ENCODE measurements around the gene ADAMTS12.

Gene ADAMTS12

DNA sequence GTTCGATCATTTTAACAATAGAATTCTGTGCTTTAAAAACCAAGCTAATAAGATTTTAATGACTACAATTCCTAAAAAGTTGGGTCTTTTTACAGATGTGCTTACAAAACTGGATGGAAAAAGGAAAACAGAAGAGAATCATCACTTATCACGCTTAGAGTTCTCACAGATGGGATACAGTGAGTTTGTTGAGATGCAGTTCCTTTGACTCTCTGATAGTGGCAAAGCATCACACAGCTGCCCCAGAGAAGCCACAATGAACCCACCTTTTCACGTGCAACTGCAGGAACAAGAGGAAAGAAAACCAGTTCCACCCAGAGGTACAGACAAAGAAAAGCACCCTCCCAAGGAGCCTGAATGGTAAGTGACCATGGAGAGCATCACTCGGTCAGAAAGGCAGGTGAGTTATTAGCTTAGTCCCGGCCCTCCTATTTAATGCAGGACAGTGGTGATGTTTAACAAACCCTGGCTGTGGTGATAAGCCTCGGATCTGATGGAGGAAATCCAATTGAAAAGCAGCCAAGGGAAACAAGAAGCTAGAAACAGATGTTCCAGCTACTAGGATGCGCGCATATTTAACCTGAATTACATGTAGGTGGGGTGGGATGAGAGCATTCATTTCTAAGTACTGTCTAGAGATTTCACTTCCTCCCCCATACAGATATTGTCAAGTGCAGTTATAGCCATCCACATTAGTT is 283.3 kb downstream of the ADAMTS12 start:
- Histone ChIP-seq H3K27ac (no peak overlapping the region), H3K9me3 (no peaks in the 10 kb centered on the region), H3K36me3 (no peaks in the 10 kb centered on the region), H3K4me3 (ENCODE audit: low read depth in 1 of 2, low read length in 1 of 2) (no peak overlapping the region), H3K27me3 (no peaks in the 10 kb centered on the region), H3K4me1 (ENCODE audit: control insufficient read depth in 1 of 2, insufficient read depth in 1 of 2, low read depth in 1 of 2, low read length in 1 of 2) (no peaks in the 10 kb centered on the region)
- TF ChIP-seq, protein P1, sequence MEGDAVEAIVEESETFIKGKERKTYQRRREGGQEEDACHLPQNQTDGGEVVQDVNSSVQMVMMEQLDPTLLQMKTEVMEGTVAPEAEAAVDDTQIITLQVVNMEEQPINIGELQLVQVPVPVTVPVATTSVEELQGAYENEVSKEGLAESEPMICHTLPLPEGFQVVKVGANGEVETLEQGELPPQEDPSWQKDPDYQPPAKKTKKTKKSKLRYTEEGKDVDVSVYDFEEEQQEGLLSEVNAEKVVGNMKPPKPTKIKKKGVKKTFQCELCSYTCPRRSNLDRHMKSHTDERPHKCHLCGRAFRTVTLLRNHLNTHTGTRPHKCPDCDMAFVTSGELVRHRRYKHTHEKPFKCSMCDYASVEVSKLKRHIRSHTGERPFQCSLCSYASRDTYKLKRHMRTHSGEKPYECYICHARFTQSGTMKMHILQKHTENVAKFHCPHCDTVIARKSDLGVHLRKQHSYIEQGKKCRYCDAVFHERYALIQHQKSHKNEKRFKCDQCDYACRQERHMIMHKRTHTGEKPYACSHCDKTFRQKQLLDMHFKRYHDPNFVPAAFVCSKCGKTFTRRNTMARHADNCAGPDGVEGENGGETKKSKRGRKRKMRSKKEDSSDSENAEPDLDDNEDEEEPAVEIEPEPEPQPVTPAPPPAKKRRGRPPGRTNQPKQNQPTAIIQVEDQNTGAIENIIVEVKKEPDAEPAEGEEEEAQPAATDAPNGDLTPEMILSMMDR (IDR thresholded peaks at IDR 0.05) = no peak

DNA sequence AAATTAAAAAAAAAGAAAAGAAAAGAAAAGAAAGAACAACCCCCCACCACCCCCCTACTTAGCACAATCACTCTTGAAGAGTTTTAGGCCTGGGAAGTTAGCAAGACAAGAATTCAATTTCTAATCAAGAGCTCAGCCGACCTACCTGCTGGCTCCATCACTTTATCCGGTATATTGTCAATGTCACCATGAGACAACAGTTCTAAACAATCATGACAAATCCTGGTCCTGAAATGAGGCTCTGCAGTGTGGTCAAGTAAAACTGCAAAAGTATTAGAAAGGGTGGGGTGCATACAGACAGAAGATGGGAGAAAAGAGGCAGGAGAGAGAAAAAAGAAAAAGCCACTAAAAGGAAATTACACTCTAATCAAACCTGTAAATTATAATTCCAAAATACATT is 287.3 kb downstream of the ADAMTS12 start:
- Histone ChIP-seq H3K4me1 (ENCODE audit: control insufficient read depth in 1 of 2, insufficient read depth in 1 of 2, low read depth in 1 of 2, low read length in 1 of 2) (no peaks in the 10 kb centered on the region), H3K27ac (no peak overlapping the region), H3K9me3 (no peaks in the 10 kb centered on the region), H3K36me3 (no peaks in the 10 kb centered on the region), H3K27me3 (no peaks in the 10 kb centered on the region), H3K4me3 (ENCODE audit: low read depth in 1 of 2, low read length in 1 of 2) (no peak overlapping the region)
- TF ChIP-seq, protein P1 (IDR thresholded peaks at IDR 0.05) = no peak

DNA sequence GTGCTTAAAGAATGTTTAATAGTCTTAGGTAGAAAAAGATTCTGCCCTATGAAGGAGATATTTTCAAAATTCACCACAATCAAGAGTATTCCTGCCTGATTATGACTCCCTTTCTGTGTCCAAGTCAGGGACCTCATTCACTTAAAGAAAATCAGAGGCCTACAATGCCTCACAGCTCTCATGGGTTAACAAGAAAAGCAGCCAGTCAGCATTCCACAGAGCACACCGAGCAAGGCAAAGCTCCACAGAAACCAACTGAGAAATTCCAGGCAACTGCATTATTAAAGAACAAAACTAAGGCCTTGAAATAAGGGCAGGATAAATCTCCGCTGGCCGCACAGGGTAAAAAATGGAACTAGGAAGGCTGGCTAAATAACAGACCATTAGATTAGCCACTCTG is 289.9 kb downstream of the ADAMTS12 start:
- no peaks in the 10 kb centered on the region for H3K4me1 ChIP-seq (ENCODE audit: control insufficient read depth in 1 of 2, insufficient read depth in 1 of 2, low read depth in 1 of 2, low read length in 1 of 2)
- TF ChIP-seq, protein P1 (IDR thresholded peaks at IDR 0.05) = no peak
- no peaks in the 10 kb centered on the region for H3K36me3 ChIP-seq
- no peaks in the 10 kb centered on the region for H3K27me3 ChIP-seq
- H3K9me3 ChIP-seq = no peaks in the 10 kb centered on the region
- H3K27ac ChIP-seq = no peak overlapping the region
- H3K4me3 ChIP-seq (ENCODE audit: low read depth in 1 of 2, low read length in 1 of 2) = no peak overlapping the region

DNA sequence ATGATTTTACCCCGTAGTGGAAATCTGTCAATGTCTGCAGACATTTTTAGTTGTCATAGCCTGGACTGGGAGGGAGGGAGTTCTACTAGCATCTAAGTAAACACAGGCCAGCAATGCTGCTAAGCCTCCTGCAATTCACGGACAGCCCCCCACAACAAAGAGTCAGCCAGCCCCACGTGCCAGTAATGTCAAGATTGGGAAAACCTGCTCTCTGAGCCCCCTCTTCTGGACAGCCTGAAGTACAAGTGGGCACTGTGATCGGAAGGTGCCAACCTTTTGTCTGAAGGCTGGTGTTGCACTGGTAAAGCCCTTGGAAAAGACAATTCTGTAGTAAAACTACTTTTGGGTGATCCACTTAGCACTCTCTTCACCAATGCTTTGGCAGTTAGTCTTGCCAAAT is 296.5 kb downstream of the ADAMTS12 start:
- Histone ChIP-seq H3K36me3 (no peaks in the 10 kb centered on the region), H3K4me3 (ENCODE audit: low read depth in 1 of 2, low read length in 1 of 2) (no peak overlapping the region), H3K9me3 (no peaks in the 10 kb centered on the region), H3K4me1 (ENCODE audit: control insufficient read depth in 1 of 2, insufficient read depth in 1 of 2, low read depth in 1 of 2, low read length in 1 of 2) (no peaks in the 10 kb centered on the region), H3K27me3 (no peaks in the 10 kb centered on the region), H3K27ac (no peak overlapping the region)
- TF ChIP-seq, protein P1 (IDR thresholded peaks at IDR 0.05) = no peak

DNA sequence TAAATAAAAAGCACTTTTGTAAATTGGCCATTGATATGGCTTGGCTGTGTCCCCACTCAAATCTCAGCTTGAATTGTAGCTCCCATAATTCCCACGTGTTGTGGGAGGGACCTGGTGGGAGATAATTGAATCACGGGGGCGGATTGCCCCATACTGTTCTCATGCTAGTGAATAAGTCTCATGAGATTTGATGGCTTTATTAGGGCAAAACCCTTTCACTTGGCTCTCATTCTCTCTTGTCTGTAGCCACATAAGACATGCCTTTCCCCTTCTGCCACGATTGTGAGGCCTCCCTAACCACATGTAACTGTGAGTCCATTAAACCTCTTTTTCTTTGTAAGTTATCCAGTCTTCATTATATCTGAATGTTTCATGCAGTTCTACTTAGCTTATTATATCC is 297.8 kb downstream of the ADAMTS12 start:
- no peak overlapping the region for H3K4me3 ChIP-seq (ENCODE audit: low read depth in 1 of 2, low read length in 1 of 2)
- no peaks in the 10 kb centered on the region for H3K36me3 ChIP-seq
- H3K27me3 ChIP-seq = no peaks in the 10 kb centered on the region
- TF ChIP-seq, protein P1 (IDR thresholded peaks at IDR 0.05) = no peak
- H3K4me1 ChIP-seq (ENCODE audit: control insufficient read depth in 1 of 2, insufficient read depth in 1 of 2, low read depth in 1 of 2, low read length in 1 of 2) = no peaks in the 10 kb centered on the region
- H3K27ac ChIP-seq = no peak overlapping the region
- no peaks in the 10 kb centered on the region for H3K9me3 ChIP-seq
